ENCODE data around the gene PICALM.

DNA sequence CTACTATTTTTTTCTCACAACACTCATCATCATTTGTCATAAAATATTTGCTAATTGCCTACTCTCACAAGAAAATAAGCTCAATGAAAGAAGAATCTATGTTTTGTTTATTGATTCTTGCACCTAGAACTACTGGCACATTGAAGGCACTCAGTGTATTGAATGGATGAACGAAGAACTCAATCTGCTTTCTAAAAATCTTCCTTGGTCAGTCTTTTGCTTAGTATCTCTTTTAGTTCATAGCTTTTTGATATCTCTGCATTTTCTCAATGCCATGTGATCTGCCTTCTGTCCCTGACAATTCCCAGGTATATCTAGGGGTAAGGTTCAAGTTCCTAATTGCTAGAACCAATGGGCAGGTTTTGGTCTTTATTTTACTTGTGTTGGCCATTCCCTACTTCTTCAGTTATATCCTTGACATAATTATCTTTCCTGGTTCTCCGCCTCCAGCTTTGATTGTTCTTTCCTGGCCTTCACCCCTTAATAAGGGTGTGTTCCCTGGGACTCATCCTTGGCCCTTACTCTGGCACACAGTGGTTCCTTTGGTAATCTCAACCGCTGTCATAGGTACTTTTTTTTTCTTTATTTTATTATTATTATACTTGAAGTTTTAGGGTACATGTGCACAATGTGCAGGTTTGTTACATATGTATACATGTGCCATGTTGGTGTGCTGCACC lies 117.3 kb downstream of the PICALM start:
- TF ChIP-seq RNF2 (IDR thresholded peaks at IDR 0.05; ENCODE audit: borderline replicate concordance, low read depth): no peak
- no peak for TF ChIP-seq CBX8 (IDR thresholded peaks at IDR 0.05)

Measured in A549 (cell line).